Naive thymus-derived CD4-positive, alpha-beta T cell (primary cell): ENCODE measurements around the gene REEP1. TPM values are rescaled to one million over a fixed set of nuclear protein-coding genes. Genes with fewer than 3 reads are reported as not detected.
A peak's percentile ranks its signal among the peaks of the same experiment; 100 is the strongest.

ENCODE experiments used
- ATAC-seq: fragments of 150-1000 bp; cut with Tn5 transposase; 2 replicates; pipeline ENCODE4 v1.10.0; 2021; ENCODE audit warnings: mild to moderate bottlenecking, moderate library complexity
- CTCF ChIA-PET: fragments of 350-600 bp; sonication (Branson Sonifier 250); formaldehyde crosslinking; loops from one replicate; lab custom pipeline; 2021; ENCODE audit warnings: antibody characterized with exemption; lab: Charles Lee
- POLR2A ChIA-PET: fragments of 350-600 bp; sonication (Branson Sonifier 250); formaldehyde crosslinking; loops from one replicate; lab custom pipeline; 2021; ENCODE audit warnings: antibody characterized with exemption, inconsistent platforms; lab: Charles Lee
- DNase-seq, 9 donors: peaks; one replicate each; pipeline versions ENCODE4 v3.0.0 to v3.0.0-alpha.2; 2020 to 2022; ENCODE audit warnings: mixed read lengths in 1 of 9
- H3K27ac ChIP-seq: one replicate; pipeline ENCODE4 v1.7.0; 2013; ENCODE audit warnings: mild to moderate bottlenecking, low read depth, low read length, moderate library complexity
- H3K27me3 ChIP-seq, 2 donors: one replicate each; pipeline ENCODE4 v1.7.0; 2013; ENCODE audit warnings: low read length in 2 of 2, mild to moderate bottlenecking in 2 of 2, moderate library complexity in 2 of 2; ENCODE audit not compliant: control insufficient read depth in 2 of 2, insufficient read depth in 2 of 2
- H3K36me3 ChIP-seq, 3 experiments: 1 replicate in 2 of 3; 2 replicates in 1 of 3; pipeline ENCODE4 v1.7.0; 2013; ENCODE audit warnings: low read length in 3 of 3, mild to moderate bottlenecking in 3 of 3, moderate library complexity in 1 of 3; ENCODE audit not compliant: insufficient read depth in 3 of 3, control insufficient read depth in 2 of 3
- H3K4me1 ChIP-seq, 2 donors: one replicate each; pipeline ENCODE4 v1.7.0; 2013; ENCODE audit warnings: low read length in 2 of 2, mild to moderate bottlenecking in 2 of 2, moderate library complexity in 1 of 2; ENCODE audit not compliant: control insufficient read depth in 2 of 2, insufficient read depth in 2 of 2
- H3K4me3 ChIP-seq: 2 replicates; pipeline ENCODE4 v1.7.0; 2013; ENCODE audit warnings: mild to moderate bottlenecking, low read length
- H3K9me3 ChIP-seq, 3 experiments: 1 replicate in 2 of 3; 2 replicates in 1 of 3; pipeline ENCODE4 v1.7.0; 2013; ENCODE audit warnings: low read length in 3 of 3; ENCODE audit not compliant: control insufficient read depth in 2 of 3
- H3K27ac Mint-ChIP-seq, 9 donors: one replicate each; pipeline ENCODE4 v1.8.0; 2020 to 2022; ENCODE audit warnings: mixed read lengths in 9 of 9, mild to moderate bottlenecking in 8 of 9, moderate library complexity in 5 of 9, inconsistent platforms in 2 of 9
- H3K27me3 Mint-ChIP-seq, 5 donors: one replicate each; pipeline ENCODE4 v1.8.0; 2021 to 2022; ENCODE audit warnings: mixed read lengths in 5 of 5, mild to moderate bottlenecking in 1 of 5
- H3K36me3 Mint-ChIP-seq, 5 donors: one replicate each; pipeline ENCODE4 v1.8.0; 2020 to 2022; ENCODE audit warnings: mixed read lengths in 5 of 5, mild to moderate bottlenecking in 3 of 5, inconsistent platforms in 1 of 5
- H3K4me1 Mint-ChIP-seq, 7 donors: one replicate each; pipeline ENCODE4 v1.8.0; 2020 to 2022; ENCODE audit warnings: mixed read lengths in 7 of 7, mild to moderate bottlenecking in 3 of 7, inconsistent platforms in 1 of 7
- H3K4me3 Mint-ChIP-seq, 10 donors: one replicate each; pipeline ENCODE4 v1.8.0; 2020 to 2022; ENCODE audit warnings: mild to moderate bottlenecking in 10 of 10, mixed read lengths in 10 of 10, moderate library complexity in 6 of 10, inconsistent platforms in 2 of 10
- H3K9me3 Mint-ChIP-seq, 11 donors: one replicate each; pipeline ENCODE4 v1.8.0; 2020 to 2022; ENCODE audit warnings: mixed read lengths in 11 of 11, mild to moderate bottlenecking in 4 of 11, inconsistent platforms in 1 of 11, moderate library complexity in 1 of 11
- intact Hi-C, 2 donors: fragments of 100-400 bp; cut with micrococcal nuclease; formaldehyde crosslinking; loops; one replicate each; pipeline ENCODE4 v1.15.1; 2023
- polyA plus RNA-seq, 2 donors: library from polyadenylated mRNA; unstranded; fragments of 300-500 nt; fragmentation: Illumina TruSeq; gene quantifications; one replicate each; pipeline ENCODE4 v1.2.3, GENCODE V29; 2021
- total RNA-seq, 6 experiments: library from RNA in 5 of 6; stranded (reverse) in 5 of 6; gene quantifications; 1 replicate in 5 of 6; 2 replicates in 1 of 6; pipeline ENCODE4 v1.2.3 and lab custom pipeline; 2021 to 2026

REEP1 gene
- total and polyA plus RNA-seq, 7 experiments from 2014 or later, result 0.05 to 0.45 (median 0.29) TPM

- H3K4me3 Mint-ChIP-seq, result no peak overlapping the region
- H3K36me3 Mint-ChIP-seq, result peaks cover 0 to 18% (median 15%) of the 10 kb centered on the region in 5 donors
- no peak for ATAC-seq
- ChIA-PET POLR2A (no interaction called here), CTCF (interaction anchor here (1.0 kb wide), 1 partner anchor 639 kb away, joined by 3 read pairs; no protein-coding TSS in a partner anchor)
- H3K27ac ChIP-seq, result no peak overlapping the region
- intact Hi-C loops, result no loop called here
- H3K27ac Mint-ChIP-seq, result peak overlapping the region in 1 of 9 donors; percentile 66
- no peaks in the 10 kb centered on the region for H3K36me3 ChIP-seq
- no peaks in the 10 kb centered on the region for H3K4me1 ChIP-seq
- H3K27me3 ChIP-seq, result no peaks in the 10 kb centered on the region
- peaks cover 0 to 11% (median 4%) of the 10 kb centered on the region in 5 donors for H3K27me3 Mint-ChIP-seq
- peak in 1 of 9 donors; percentile 18 for DNase-seq
- H3K9me3 ChIP-seq, result peaks cover 0 to 14% (median 0%) of the 10 kb centered on the region in 3 experiments
- H3K4me3 ChIP-seq, result no peak overlapping the region
- H3K4me1 Mint-ChIP-seq, result peaks cover 0 to 13% (median 0%) of the 10 kb centered on the region in 7 donors
- peaks cover 9 to 32% (median 18%) of the 10 kb centered on the region in 11 donors for H3K9me3 Mint-ChIP-seq
These were observed 62.0 kb downstream of the REEP1 start for GRCh38 chr2:86275384-86275799.

DNA sequence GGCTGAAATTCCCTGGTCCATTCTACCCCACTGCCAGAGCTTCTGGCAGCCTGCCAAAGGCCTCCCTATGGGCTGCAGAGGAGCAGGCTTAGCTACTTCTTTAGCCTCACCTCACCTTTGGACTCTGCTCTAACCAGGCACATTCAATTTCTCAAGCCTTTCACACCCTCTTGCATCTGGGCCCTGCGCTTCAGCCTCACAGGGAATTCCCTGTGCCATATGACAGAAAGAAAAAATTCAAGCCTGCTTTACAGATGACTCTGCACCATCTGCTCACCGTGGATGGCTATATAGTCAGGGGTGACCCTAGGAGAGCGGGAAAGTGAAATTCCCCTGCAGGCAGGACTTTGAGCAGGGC is 62.5 kb downstream of the REEP1 start:
- H3K27me3 ChIP-seq, result no peaks in the 10 kb centered on the region
- no peak overlapping the region for H3K27ac ChIP-seq
- H3K4me1 ChIP-seq, result no peaks in the 10 kb centered on the region
- ChIA-PET CTCF (interaction anchor here (1.0 kb wide), 1 partner anchor 639 kb away, joined by 3 read pairs; no protein-coding TSS in a partner anchor), POLR2A (no interaction called here)
- no peaks in the 10 kb centered on the region for H3K36me3 ChIP-seq
- Mint-ChIP-seq H3K27ac (no peak overlapping the region), H3K36me3 (peaks cover 0 to 19% (median 16%) of the 10 kb centered on the region in 5 donors), H3K27me3 (peaks cover 0 to 11% (median 4%) of the 10 kb centered on the region in 5 donors), H3K9me3 (peaks cover 10 to 36% (median 18%) of the 10 kb centered on the region in 11 donors), H3K4me3 (no peak overlapping the region), H3K4me1 (peaks cover 0 to 13% (median 0%) of the 10 kb centered on the region in 7 donors)
- peaks cover 0 to 14% (median 0%) of the 10 kb centered on the region in 3 experiments for H3K9me3 ChIP-seq
- DNase-seq (peak in 1 of 9 donors; percentile 17), ATAC-seq (no peak)
- intact Hi-C loops, result no loop called here
- no peak overlapping the region for H3K4me3 ChIP-seq

GRCh38 chr2:86274265-86274917 is 63.0 kb downstream of the REEP1 start:
- ChIA-PET POLR2A (no interaction called here), CTCF (no interaction called here)
- peaks cover 0 to 19% (median 16%) of the 10 kb centered on the region in 5 donors for H3K36me3 Mint-ChIP-seq
- H3K27me3 ChIP-seq, result no peaks in the 10 kb centered on the region
- intact Hi-C loops, result no loop called here
- peaks cover 10 to 39% (median 23%) of the 10 kb centered on the region in 11 donors for H3K9me3 Mint-ChIP-seq
- no peak for ATAC-seq
- H3K4me3 ChIP-seq, result no peak overlapping the region
- H3K4me1 Mint-ChIP-seq, result peaks cover 0 to 13% (median 0%) of the 10 kb centered on the region in 7 donors
- H3K27ac Mint-ChIP-seq, result no peak overlapping the region
- peak in 1 of 9 donors; percentile 11 for DNase-seq
- H3K27me3 Mint-ChIP-seq, result peaks cover 0 to 11% (median 4%) of the 10 kb centered on the region in 5 donors
- H3K9me3 ChIP-seq, result peaks cover 0 to 14% (median 0%) of the 10 kb centered on the region in 3 experiments
- no peak overlapping the region for H3K27ac ChIP-seq
- no peaks in the 10 kb centered on the region for H3K36me3 ChIP-seq
- no peaks in the 10 kb centered on the region for H3K4me1 ChIP-seq
- H3K4me3 Mint-ChIP-seq, result no peak overlapping the region

- peaks cover 10 to 60% (median 28%) of the 10 kb centered on the region in 11 donors for H3K9me3 Mint-ChIP-seq
- no peaks in the 10 kb centered on the region for H3K4me1 ChIP-seq
- CTCF ChIA-PET, result no interaction called here
- no peaks in the 10 kb centered on the region for H3K36me3 ChIP-seq
- H3K9me3 ChIP-seq, result peaks cover 0 to 14% (median 0%) of the 10 kb centered on the region in 3 experiments
- ATAC-seq, result no peak
- no peak for DNase-seq
- peaks cover 0 to 19% (median 5%) of the 10 kb centered on the region in 5 donors for H3K27me3 Mint-ChIP-seq
- no peak overlapping the region for H3K4me3 ChIP-seq
- no peak overlapping the region for H3K27ac Mint-ChIP-seq
- POLR2A ChIA-PET, result no interaction called here
- H3K36me3 Mint-ChIP-seq, result peaks cover 3 to 19% (median 16%) of the 10 kb centered on the region in 5 donors
- peaks cover 0 to 13% (median 0%) of the 10 kb centered on the region in 7 donors for H3K4me1 Mint-ChIP-seq
- H3K27ac ChIP-seq, result no peak overlapping the region
- no peak overlapping the region for H3K4me3 Mint-ChIP-seq
- no peaks in the 10 kb centered on the region for H3K27me3 ChIP-seq
- intact Hi-C loops, result no loop called here
These were observed 65.3 kb downstream of the REEP1 start for GRCh38 chr2:86272111-86272510.

DNA sequence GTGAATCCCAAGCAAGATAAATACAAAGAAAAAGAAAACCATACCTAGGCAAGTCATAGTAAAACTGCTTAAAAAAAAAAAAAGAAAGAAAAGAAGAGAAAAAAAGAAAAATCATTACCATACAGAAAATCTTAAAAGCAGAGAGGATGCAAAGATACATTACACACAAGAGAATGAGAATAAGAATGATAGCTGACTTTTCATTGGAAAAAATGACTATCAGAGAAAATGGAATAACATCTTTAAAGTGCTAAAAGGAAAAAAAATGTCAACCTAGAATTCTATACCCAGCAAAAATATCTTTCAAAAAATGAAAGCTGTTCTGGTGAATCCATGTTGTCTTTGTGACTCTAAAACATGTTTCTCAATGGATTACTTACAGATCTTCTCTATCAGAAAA is 66.2 kb downstream of the REEP1 start:
- CTCF ChIA-PET, result no interaction called here
- H3K27me3 ChIP-seq, result no peaks in the 10 kb centered on the region
- H3K4me1 Mint-ChIP-seq, result peaks cover 0 to 13% (median 0%) of the 10 kb centered on the region in 7 donors
- H3K4me1 ChIP-seq, result no peaks in the 10 kb centered on the region
- H3K4me3 ChIP-seq, result no peak overlapping the region
- H3K36me3 ChIP-seq, result no peaks in the 10 kb centered on the region
- no peak overlapping the region for H3K27ac Mint-ChIP-seq
- no peak for DNase-seq
- peaks cover 0 to 20% (median 5%) of the 10 kb centered on the region in 5 donors for H3K27me3 Mint-ChIP-seq
- H3K36me3 Mint-ChIP-seq, result peaks cover 3 to 19% (median 16%) of the 10 kb centered on the region in 5 donors
- no peak for ATAC-seq
- H3K27ac ChIP-seq, result no peak overlapping the region
- intact Hi-C loops, result no loop called here
- H3K4me3 Mint-ChIP-seq, result no peak overlapping the region
- POLR2A ChIA-PET, result no interaction called here
- H3K9me3 Mint-ChIP-seq, result peaks cover 10 to 61% (median 28%) of the 10 kb centered on the region in 11 donors
- peaks cover 0 to 14% (median 0%) of the 10 kb centered on the region in 3 experiments for H3K9me3 ChIP-seq

- Mint-ChIP-seq H3K27me3 (peaks cover 0 to 17% (median 5%) of the 10 kb centered on the region in 5 donors), H3K27ac (no peak overlapping the region), H3K9me3 (peaks cover 0 to 27% (median 3%) of the 10 kb centered on the region in 11 donors), H3K36me3 (peaks cover 0 to 3% (median 0%) of the 10 kb centered on the region in 5 donors), H3K4me1 (no peaks in the 10 kb centered on the region), H3K4me3 (no peak overlapping the region)
- Histone ChIP-seq H3K27me3 (no peaks in the 10 kb centered on the region), H3K4me3 (no peak overlapping the region), H3K4me1 (no peaks in the 10 kb centered on the region), H3K9me3 (no peaks in the 10 kb centered on the region), H3K36me3 (no peaks in the 10 kb centered on the region), H3K27ac (no peak overlapping the region)
- intact Hi-C loops, result no loop called here
- ChIA-PET POLR2A (no interaction called here), CTCF (no interaction called here)
- ATAC-seq (no peak), DNase-seq (peak in 1 of 9 donors; percentile 3)
These were observed 73.5 kb downstream of the REEP1 start for GRCh38 chr2:86263956-86264355.
